Endothelial cell of umbilical vein (primary cell): ENCODE measurements around the gene NAT16. TPM values are rescaled to one million over a fixed set of nuclear protein-coding genes. Genes with fewer than 3 reads are reported as not detected.

Source experiments
- BruUV-seq: library from RNA; stranded (reverse); fragments of 400-500 nt; replicated peaks from 2 replicates; lab custom pipeline; 2021; lab: Mats Ljungman, UMichigan
- CTCF ChIA-PET: fragments of 300-600, 350-600 bp; sonication (Branson Sonifier 250); formaldehyde crosslinking; loops from one replicate; lab custom pipeline; 2021; ENCODE audit warnings: antibody characterized with exemption, inconsistent platforms; lab: Charles Lee
- POLR2A ChIA-PET: fragments of 300-600, 350-600 bp; sonication (Branson Sonifier 250); formaldehyde crosslinking; loops from one replicate; lab custom pipeline; 2021; ENCODE audit warnings: antibody characterized with exemption, inconsistent platforms; lab: Charles Lee
- DNase-seq: peaks from one replicate; pipeline ENCODE4 v3.0.0-alpha.2; 2011; ENCODE audit warnings: low read depth, low spot score
- FAIRE-seq: peaks from 2 replicates; lab custom pipeline; 2011; peaks lifted over from hg19 to GRCh38; lab: Jason Lieb, UNC
- H2AFZ ChIP-seq: 2 replicates; pipeline ENCODE4 v1.6.0; 2012; ENCODE audit warnings: low read depth, low read length, control low read depth, inconsistent platforms
- H3K27ac ChIP-seq: 2 replicates; pipeline ENCODE4 v1.5.1; 2011; ENCODE audit warnings: low read depth, mild to moderate bottlenecking, control low read depth, low read length, moderate library complexity; ENCODE audit not compliant: insufficient read depth
- H3K27me3 ChIP-seq, 2 experiments: 2 replicates each; pipeline versions ENCODE4 v1.6.0 to v1.6.1; 2011; ENCODE audit warnings: low read length in 2 of 2, mixed read lengths in 1 of 2; ENCODE audit not compliant: control insufficient read depth in 2 of 2, insufficient read depth in 2 of 2
- H3K36me3 ChIP-seq, 2 experiments: 2 replicates in 1 of 2; 3 replicates in 1 of 2; pipeline ENCODE4 v1.5.1; 2011; ENCODE audit warnings: low read length in 2 of 2, mild to moderate bottlenecking in 1 of 2, moderate library complexity in 1 of 2; ENCODE audit not compliant: control insufficient read depth in 2 of 2, insufficient read depth in 2 of 2; ENCODE audit errors: extremely low read depth in 1 of 2
- H3K4me1 ChIP-seq: 3 replicates; pipeline ENCODE4 v1.5.1; 2011; ENCODE audit warnings: mild to moderate bottlenecking, low read length; ENCODE audit not compliant: control insufficient read depth, insufficient read depth; ENCODE audit errors: extremely low read depth
- H3K4me2 ChIP-seq: 2 replicates; pipeline ENCODE4 v1.6.1; 2011; ENCODE audit warnings: low read length, control low read depth, mixed read lengths; ENCODE audit not compliant: insufficient read depth
- H3K4me3 ChIP-seq, 3 experiments: fragments of 200-600 bp in 1 of 3; sonication (generic), shearing (Covaris generic) in 1 of 3; replicated peaks in 1 of 3; 2 replicates each; pipeline ENCODE4 v1.5.1; 2011 to 2016; ENCODE audit warnings: control low read depth in 3 of 3, low read length in 3 of 3, mild to moderate bottlenecking in 2 of 3, inconsistent platforms in 1 of 3, low read depth in 1 of 3, moderate library complexity in 1 of 3; ENCODE audit not compliant: insufficient read depth in 1 of 3
- H3K79me2 ChIP-seq: 2 replicates; pipeline ENCODE4 v1.6.0; 2012; ENCODE audit warnings: low read length, inconsistent platforms; ENCODE audit not compliant: control insufficient read depth, insufficient read depth
- H3K9ac ChIP-seq: replicated peaks from 2 replicates; pipeline ENCODE3; 2011; ENCODE audit warnings: low read length, control low read depth; ENCODE audit not compliant: insufficient read depth; ENCODE audit errors: extremely low read depth
- H3K9me1 ChIP-seq: replicated peaks from 3 replicates; pipeline ENCODE4 v1.6.0; 2011; ENCODE audit warnings: mild to moderate bottlenecking, low read length; ENCODE audit not compliant: control insufficient read depth, insufficient read depth; ENCODE audit errors: extremely low read depth
- H3K9me3 ChIP-seq: replicated peaks from 2 replicates; pipeline ENCODE4 v1.5.1; 2012; ENCODE audit warnings: low read length, inconsistent platforms; ENCODE audit not compliant: control insufficient read depth, insufficient read depth
- H4K20me1 ChIP-seq: replicated peaks from 2 replicates; pipeline ENCODE3; 2011; ENCODE audit warnings: mild to moderate bottlenecking, low read length; ENCODE audit not compliant: control insufficient read depth, insufficient read depth; ENCODE audit errors: extremely low read depth
- EZH2 ChIP-seq: IDR thresholded peaks from 2 replicates; pipeline ENCODE4 v1.6.1; 2012; ENCODE audit warnings: borderline replicate concordance, low read depth, mild to moderate bottlenecking, moderate library complexity, low read length, inconsistent platforms; ENCODE audit not compliant: severe bottlenecking
- FOS ChIP-seq: IDR thresholded peaks from 2 replicates; pipeline ENCODE4 v1.6.1; 2011; ENCODE audit warnings: mild to moderate bottlenecking, low read length, moderate library complexity, borderline replicate concordance; ENCODE audit not compliant: insufficient read depth
- GATA2 ChIP-seq: IDR thresholded peaks from 2 replicates; pipeline ENCODE4 v1.7.0; 2011; ENCODE audit warnings: low read depth, mild to moderate bottlenecking, moderate library complexity, mixed read lengths, low read length; ENCODE audit not compliant: insufficient read length, insufficient read depth
- MYC ChIP-seq: IDR thresholded peaks from one replicate; pipeline ENCODE4 v1.6.1; 2011; ENCODE audit warnings: mild to moderate bottlenecking, low read depth, low read length
- dilution Hi-C: fragments of 300-500 bp; cut with MboI; formaldehyde crosslinking; loops from one replicate; pipeline ENCODE4 v1.15.0; 2019; ENCODE audit warnings: low sequenced_read_pairs; ENCODE audit not compliant: extremely low pct_ligation_motif_present
- intact Hi-C: fragments of 100-400 bp; cut with micrococcal nuclease; formaldehyde crosslinking; loops from one replicate; pipeline ENCODE4 v1.10.0; 2022
- polyA plus RNA-seq, 4 experiments: library from polyadenylated mRNA; depleted of rRNA in 3 of 4; stranded (reverse) in 3 of 4; unstranded in 1 of 4; fragments of >200 nt; gene quantifications; 2 replicates each; pipeline versions ENCODE4 v1.2.1 to v1.2.3, GENCODE V29; 2011 to 2012; ENCODE audit warnings: missing spikeins in 1 of 4
- total RNA-seq: library from RNA; stranded (reverse); gene quantifications from 2 replicates; pipeline ENCODE4 v1.2.3, GENCODE V29; 2021

NAT16 gene
- total and polyA plus RNA-seq, 2 donors (not counting 3 experiments of a cell fraction or from before 2014, with no cell fraction given): not detected

DNA sequence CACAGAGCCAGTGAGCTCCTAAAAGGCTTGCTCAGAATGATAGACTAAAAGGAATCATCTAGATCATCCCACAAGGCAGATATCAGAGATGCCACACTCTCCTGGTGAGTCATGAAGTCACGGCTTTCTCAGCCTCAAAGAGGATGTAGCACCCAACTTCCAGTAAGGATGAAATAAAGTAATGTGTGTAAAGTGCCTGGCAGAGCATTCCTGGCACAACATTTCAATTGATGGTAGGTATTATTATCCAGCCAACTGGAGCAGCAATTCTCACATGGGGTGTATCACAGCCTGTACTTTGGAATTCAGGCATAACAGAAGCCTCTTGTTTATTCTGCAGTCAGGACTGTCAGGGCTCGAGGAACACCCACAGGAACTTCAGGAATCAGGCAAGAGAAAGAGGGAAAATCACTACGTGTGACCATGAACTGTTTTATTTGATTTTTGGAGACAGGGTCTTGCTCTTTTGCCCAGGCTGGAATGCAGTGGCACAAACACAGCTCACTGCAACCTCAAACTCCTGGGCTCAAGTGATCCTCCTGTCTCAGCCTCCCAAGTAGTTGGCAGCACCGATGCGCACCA lies 5.3 kb upstream of the NAT16 start:
- no TSS peak for BruUV-seq
- no peaks in the 10 kb centered on the region for H3K4me1 ChIP-seq
- H3K27me3 ChIP-seq: peaks cover 6 to 10% of the 10 kb centered on the region in 2 experiments
- TF ChIP-seq FOS (no peak), GATA2 (no peak), MYC (no peak)
- H3K9me1 ChIP-seq: no peaks in the 10 kb centered on the region
- no peaks in the 10 kb centered on the region for H4K20me1 ChIP-seq
- H3K4me3 ChIP-seq: no peak overlapping the region
- intact Hi-C loops (no loop called here), dilution Hi-C loops (no loop called here)
- H3K27ac ChIP-seq: no peak overlapping the region
- H3K36me3 ChIP-seq: no peaks in the 10 kb centered on the region
- FAIRE-seq (no peak), DNase-seq (no peak)
- POLR2A ChIA-PET: no interaction called here
- CTCF ChIA-PET: interaction anchor here (1.0 to 1.8 kb wide), 2 partner anchors 41 to 97 kb away, joined by 4 to 12 read pairs; no protein-coding TSS in a partner anchor
- H3K79me2 ChIP-seq: no peaks in the 10 kb centered on the region
- H3K9me3 ChIP-seq: no peaks in the 10 kb centered on the region
- no peak overlapping the region for H2AFZ ChIP-seq
- H3K9ac ChIP-seq: no peak overlapping the region
- no peak overlapping the region for H3K4me2 ChIP-seq

DNA sequence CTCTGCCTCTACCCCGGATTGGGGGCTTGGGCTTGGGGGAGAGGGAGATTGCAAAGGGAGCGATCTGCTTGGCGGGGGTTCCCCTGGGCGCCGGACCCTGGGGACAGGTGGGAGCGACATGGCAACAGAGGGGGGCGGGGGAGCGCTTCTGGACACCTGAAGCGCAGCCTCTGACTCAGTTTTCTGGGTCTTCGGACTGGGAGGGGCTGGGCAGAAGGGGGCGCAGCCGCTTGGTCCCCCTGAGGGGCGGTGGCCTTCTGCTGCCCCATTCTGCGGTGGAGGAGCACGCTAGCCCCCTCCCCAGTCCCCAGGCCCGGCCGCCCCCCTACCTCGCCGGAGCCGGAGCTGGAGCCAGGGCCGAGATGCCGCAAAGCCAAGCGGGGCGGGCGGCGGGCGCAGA lies 380 bp downstream of the NAT16 start:
- H3K27me3 ChIP-seq: peaks cover 41 to 52% of the 10 kb centered on the region in 2 experiments
- intact Hi-C loops (loop anchor here (10.0 kb wide), 1 partner anchor 555 kb away; no protein-coding TSS in a partner anchor), dilution Hi-C loops (no loop called here)
- no peaks in the 10 kb centered on the region for H3K79me2 ChIP-seq
- H3K4me1 ChIP-seq: no peaks in the 10 kb centered on the region
- TF ChIP-seq MYC (no peak), EZH2 (no peak)
- POLR2A ChIA-PET: no interaction called here
- H4K20me1 ChIP-seq: no peaks in the 10 kb centered on the region
- BruUV-seq: no TSS peak
- no peaks in the 10 kb centered on the region for H3K9me3 ChIP-seq
- H3K4me3 ChIP-seq: no peak overlapping the region
- H3K9ac ChIP-seq: no peak overlapping the region
- no peaks in the 10 kb centered on the region for H3K9me1 ChIP-seq
- CTCF ChIA-PET: interaction anchor here (1.0 kb wide), 2 partner anchors 13 to 36 kb away, joined by 4 to 5 read pairs; no protein-coding TSS in a partner anchor
- DNase-seq: no peak
- H3K36me3 ChIP-seq: no peaks in the 10 kb centered on the region
- no peak overlapping the region for H2AFZ ChIP-seq
- no peak overlapping the region for H3K4me2 ChIP-seq
- no peak overlapping the region for H3K27ac ChIP-seq
- no peak for FAIRE-seq
